HG02610 (cell line): Measurements from ENCODE around the gene SLC38A11.
A peak's percentile ranks its signal among the peaks of the same experiment; 100 is the strongest.
"Not testable (repeated sequence)": the region's sequence is repeated elsewhere in the genome, so short reads cannot be mapped to it uniquely, and the experiment has no call there.

Experiments
- ATAC-seq: cut with Tn5 transposase; IDR thresholded peaks from one replicate; pipeline ENCODE4 v1.9.1; 2021; ENCODE audit warnings: mild to moderate bottlenecking, moderate library complexity; ENCODE audit not compliant: unreplicated experiment

SLC38A11 gene

GRCh38 chr2:164954954-164955701 is at the start of gene SLC38A11:
Gene SLC38A11, minus strand, starts transcription at chr2:164955525. Its CDS starts 278 bp downstream, at chr2:164955247.
- ATAC-seq: no peak

DNA sequence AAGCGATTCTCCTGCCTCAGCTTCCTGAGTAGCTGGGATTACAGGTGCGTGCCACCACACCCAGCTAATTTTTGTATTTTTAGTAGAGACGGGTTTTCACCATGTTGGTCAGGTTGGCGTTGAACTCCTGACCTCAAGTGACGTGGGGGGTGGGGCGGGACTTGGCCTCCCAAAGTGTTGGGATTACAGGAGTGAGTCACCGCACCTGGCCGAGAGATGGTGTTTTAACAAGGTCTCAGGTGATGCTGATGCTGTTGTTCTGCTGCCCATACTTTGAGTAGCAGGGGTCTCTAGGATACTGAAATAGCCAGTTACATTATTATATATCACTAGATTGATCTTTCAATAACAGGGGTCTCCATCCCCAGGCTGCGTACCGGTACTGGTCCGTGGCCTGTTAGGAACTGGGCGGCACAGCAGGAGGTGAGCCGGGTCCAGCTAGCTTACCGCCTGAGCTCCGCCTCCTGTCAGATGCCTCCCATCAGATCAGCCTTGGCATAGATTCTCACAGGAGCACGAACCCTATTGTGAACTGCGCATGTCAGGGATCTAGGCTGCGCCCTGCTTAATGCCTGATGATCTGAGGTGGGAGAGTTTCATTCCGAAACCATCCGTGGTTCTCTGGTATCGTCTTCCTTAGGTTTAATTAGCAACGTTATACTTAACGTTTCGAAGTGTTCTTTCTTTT is 48.3 kb upstream of the SLC38A11 start:
- no peak for ATAC-seq

DNA sequence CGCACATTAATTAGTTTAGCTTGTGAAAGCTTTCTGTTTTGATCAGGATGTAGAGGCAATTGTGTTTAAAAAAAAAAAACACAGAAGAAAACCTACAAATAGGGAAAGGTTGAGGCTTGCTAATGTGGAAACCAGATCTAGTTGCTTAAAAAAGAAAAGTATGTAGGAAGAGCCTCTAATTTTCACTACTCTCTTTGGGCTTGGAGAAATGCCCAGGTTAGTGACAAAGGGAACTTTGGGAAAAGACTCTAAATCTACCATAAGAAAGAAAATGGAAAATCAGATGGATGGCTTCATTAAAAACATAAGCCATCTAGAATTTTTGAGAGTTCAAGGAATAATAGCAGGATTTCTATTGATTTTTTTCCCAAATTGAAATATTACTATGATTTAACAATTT is 47.3 kb upstream of the SLC38A11 start:
- ATAC-seq: no peak

DNA sequence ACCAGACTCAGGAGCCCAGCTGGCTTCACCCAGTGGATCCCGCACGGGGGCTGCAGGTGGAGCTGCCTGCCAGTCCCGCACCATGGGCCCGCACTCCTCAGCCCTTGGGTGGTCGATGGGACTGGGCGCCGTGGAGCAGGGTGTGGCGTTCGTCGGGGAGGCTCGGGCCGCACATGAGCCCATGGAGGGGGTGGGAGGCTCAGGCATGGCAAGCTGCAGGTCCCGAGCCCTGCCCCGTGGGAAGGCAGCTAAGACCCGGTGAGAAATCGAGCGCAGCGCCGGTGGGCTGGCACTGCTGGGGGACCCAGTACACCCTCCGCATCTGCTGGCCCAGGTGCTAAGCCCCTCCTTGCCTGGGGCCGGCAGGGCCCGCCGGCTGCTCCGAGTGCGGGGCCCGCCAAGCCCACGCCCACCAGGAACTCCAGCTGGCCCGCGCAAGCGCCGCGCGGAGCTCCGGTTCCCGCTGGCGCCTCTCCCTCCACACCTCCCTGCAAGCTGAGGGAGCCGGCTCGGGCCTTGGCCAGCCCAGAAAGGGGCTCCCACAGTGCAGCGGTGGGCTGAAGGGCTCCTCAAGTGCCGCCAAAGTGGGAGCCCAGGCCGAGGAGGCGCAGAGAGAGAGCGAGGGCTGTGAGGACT is 39.5 kb upstream of the SLC38A11 start:
- not testable (repeated sequence) for ATAC-seq

- no peak for ATAC-seq
These were observed 38.1 kb upstream of the SLC38A11 start for GRCh38 chr2:164993287-164994016.

- ATAC-seq: peak; percentile 62
These were observed 37.5 kb upstream of the SLC38A11 start for GRCh38 chr2:164992818-164993217.

GRCh38 chr2:164992093-164992454 is 36.7 kb upstream of the SLC38A11 start:
- ATAC-seq: not testable (repeated sequence)

DNA sequence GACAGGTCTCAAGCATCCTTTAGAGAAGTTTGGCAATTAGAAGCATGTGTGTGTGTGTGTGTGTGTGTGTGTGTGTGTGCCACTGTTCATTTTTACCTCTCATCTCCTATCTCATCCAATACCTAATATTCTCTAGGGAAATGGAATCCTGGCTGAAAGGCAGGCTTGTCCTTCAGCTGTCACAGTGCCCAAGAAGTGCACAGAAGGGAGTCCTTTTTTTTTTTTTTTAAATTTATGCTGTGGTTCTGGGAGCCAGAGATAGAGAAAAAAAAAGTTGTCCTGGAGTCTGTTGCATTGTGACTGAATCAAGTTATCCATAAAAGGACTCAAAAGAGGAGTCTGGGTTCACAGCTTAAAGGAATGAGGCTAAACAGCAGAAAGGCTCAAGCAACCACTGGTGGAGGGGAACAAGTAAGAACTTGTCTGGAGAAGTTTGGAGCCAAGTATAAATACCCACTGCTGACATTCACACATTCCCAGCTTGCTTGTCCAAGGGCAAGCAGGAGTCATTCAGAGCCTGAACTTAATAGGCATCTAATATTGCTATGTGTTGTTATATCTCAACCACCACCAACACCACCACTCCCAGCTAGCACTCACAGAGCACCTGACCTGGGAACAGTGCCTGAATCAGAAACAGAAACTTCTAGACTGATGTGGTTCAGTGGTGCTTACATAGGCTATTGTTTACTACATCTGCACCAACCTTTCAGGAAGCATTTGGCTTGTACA is 36.2 kb upstream of the SLC38A11 start:
- ATAC-seq: peak; percentile 87

GRCh38 chr2:164990953-164991352 is 35.6 kb upstream of the SLC38A11 start:
- ATAC-seq: not testable (repeated sequence)

GRCh38 chr2:164988805-164989204 is 33.5 kb upstream of the SLC38A11 start:
- ATAC-seq: not testable (repeated sequence)

DNA sequence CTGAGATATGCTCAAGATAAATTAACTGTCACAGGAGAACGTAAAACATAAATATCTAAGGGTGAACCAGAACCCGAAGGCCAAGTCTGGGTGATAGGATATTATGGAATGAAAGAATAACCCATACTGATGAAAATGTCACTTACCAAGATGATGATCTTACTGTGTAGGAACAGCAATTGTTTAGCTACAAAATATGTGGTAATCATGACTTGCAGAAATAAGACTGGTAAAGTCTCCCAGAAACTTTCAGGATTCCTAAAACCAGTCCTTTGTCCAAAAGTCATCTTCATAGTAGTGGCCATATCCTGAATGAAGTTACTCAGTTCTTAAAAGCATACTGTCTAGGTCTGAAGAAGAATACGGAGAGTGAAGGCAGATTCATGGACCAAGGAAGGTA is 30.7 kb upstream of the SLC38A11 start:
- not testable (repeated sequence) for ATAC-seq

DNA sequence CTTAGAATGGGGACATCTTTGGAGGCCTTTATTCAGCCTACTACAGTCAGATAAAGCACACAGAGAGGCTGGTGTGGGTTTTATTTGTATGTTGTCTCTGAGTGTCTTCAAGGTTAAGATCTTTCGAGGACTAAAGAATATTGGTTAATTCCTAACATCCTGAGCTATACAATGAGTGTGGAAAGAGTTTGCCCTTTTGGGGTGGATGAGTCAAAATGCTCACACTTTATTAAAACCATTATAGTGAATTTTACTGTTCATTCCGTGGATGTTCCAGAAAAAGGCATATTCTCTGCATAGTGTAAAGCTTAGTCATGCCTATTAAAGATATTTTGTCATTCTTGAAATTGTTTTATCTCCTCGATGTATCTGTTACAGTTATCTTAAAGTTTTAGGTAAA is 29.1 kb upstream of the SLC38A11 start:
- no peak for ATAC-seq

DNA sequence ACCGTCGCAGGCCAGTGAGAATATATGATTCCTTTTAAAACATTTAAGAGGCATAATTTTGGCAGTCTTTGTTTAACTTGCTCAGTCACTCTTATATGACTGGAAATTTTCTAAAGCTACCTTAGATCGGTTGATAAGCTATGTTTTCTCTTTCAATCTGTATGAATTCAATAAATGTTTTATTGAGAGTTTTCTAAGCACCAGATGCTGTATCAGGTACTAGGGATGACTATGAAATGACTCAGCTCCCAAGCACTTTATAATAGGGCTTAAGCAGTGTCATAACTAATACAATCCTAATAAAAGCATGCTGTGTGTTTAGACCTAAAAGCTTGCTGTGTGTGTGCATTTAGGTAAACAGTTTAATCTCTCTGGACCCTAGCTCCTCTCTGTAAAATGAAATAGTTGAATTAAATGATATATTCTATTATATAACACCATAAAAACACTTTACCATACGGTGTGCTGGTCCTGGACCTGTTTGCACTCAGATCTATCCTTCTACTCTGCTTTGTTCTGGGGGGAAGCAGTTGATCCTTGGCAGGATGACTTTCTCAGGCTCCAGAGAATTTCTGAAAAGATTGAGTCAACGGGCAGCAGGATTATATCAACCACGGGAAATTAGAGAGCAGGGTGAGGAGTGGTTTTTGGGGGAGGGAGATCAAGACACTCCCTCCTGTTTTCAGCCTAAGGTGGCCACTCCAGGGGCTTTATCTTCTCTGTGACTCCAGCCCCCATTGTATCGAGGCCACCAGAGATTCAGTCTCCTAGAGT is 26.1 kb upstream of the SLC38A11 start:
- ATAC-seq: no peak

DNA sequence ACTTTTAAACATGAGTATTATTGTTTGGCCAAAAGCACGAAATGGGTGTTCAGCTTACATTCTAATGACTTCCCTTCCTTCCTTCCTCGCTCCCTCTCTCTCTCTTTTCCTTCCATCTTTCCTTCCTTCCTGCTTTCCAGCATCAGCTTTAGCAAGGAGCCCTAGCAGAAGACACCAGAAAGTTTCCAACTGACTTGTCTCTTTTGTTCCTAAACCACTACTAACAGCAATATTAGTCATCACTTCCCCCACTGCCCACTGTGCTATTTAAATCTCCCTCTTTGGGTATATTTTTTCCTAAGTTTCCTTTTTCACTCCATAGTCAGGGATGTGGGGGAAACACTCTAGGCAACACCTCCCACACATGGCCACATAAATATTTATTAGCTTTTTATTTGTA is 25.4 kb upstream of the SLC38A11 start:
- ATAC-seq: not testable (repeated sequence)

DNA sequence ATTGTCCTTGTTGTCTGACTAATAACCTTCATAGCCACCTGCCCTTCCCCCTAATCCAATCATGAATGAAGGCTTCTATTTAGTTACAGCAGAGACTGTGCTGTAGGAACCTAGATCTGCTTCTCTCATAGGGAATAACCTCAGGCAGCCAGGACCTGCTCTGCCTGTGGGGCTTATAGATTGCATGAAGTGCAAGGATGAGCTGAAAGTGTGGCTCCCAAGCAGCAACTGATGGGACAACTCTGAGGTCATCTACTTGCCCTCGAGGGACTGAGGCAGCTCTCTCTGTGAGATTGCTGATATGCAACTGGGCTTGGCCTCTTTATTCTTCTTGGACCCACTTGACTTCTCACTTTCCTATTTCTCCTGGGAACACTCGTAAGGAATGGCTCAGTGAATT is 23.8 kb upstream of the SLC38A11 start:
- ATAC-seq: no peak

DNA sequence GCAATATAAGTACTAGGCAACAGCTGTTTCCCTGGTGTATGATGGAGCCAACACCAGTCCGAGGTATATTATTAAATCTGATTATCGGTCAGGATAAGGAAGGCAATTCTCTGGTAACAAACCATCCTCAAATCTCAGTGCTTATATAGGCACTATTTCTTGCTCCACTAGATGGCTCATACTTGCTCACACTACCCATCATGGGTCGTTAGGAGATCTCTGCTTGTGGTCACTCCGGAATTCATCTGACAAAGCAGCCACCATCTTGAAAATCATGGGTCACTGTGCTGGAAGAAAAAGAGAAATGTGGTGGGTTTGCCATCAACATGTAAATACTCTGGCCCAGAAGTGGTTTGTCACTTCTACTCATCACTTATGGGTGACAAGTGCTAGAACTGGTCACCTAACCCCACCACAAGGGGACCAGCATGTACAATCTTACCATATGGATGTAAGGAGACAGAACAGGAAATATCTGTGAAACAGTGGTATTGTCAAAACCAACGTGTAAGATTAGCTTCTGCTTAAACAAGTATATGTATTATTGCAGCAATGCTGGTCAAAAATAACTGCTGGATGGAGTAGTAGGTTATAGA is 21.6 kb upstream of the SLC38A11 start:
- ATAC-seq: not testable (repeated sequence)

GRCh38 chr2:164976301-164976700 is 21.0 kb upstream of the SLC38A11 start:
- no peak for ATAC-seq

DNA sequence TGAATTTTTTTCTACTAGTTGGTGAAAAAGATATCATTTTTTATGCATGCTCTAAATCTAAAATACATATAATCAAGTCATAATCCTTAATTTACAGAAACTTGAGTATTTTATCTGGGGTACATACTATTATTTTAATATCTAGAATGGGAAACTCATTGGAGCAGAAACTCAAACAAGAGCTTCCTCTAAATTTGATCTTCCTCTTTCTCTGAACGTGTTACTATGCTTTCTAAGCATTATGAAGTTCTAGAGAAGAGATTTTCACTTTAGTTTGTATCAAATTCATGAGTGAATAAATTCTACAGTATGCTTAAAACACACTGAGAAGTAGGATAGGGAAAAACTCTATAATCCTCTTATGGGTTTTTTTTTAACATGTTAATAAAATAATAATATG is 20.6 kb upstream of the SLC38A11 start:
- ATAC-seq: no peak

GRCh38 chr2:164974221-164974620 is 18.9 kb upstream of the SLC38A11 start:
- ATAC-seq: no peak
